HG03060 (cell line): ENCODE data around the gene CLK2.
A peak's percentile ranks its signal among the peaks of the same experiment; 100 is the strongest.

ENCODE experiments used
- ATAC-seq: cut with Tn5 transposase; IDR thresholded peaks from one replicate; pipeline ENCODE4 v1.9.1; 2021; ENCODE audit warnings: low read depth, moderate number of reproducible peaks; ENCODE audit not compliant: unreplicated experiment

The CLK2 gene

GRCh38 chr1:155273343-155274245 lies at the start of gene CLK2:
CLK2 (minus strand) TSS chr1:155273504; CDS start chr1:155270977, 2,527 bp downstream.
- no peak for ATAC-seq

- ATAC-seq, result no peak
Observed at GRCh38 chr1:155322571-155322952, 49.3 kb upstream of the CLK2 start.

- no peak for ATAC-seq
Observed at GRCh38 chr1:155321639-155322503, 48.6 kb upstream of the CLK2 start.

DNA sequence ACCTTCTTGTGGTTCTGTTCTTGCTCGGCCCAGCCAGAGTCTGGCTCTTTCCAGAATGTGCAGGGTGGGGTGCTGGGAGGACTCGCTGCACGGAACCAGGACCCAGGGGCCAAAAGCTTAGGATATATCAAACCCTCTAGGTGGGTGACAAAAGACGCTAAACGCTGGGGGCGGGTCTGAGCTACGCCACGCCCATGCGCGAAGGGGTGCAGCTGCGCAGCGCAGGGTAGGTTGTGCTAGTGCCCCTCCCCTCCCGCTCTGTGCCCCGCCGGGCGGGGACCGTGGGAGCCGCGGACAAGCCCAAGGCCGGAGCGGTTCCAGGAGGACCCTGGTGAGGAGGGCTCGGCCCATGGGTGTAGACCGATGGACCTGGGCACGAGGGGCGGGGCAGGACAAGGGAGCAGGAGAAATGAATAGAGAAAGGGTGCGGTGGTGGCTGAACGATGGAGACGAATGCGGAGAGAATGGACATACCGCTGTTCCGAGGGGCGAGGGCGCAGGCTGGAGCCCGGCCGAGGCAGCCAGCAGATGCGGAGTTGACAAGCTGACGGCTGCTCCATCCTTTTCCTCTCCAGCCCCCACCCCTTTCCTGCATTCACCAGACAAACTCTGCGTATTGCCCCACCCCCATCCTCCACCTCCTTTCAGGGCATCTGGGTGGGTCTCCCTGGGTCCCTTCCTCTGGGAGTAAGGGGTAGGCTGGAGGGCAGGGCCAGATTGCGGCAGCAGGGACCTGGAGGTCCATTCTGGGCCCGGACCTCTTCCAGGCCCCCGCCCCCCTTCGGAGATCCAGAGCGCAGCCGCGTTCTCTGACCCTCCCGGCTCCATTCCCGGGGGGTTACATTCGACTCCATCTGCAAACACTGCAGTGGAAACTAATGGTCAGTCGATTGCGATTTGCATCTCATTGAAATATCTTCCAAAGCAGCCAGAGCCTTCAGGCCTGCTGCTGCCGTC lies 47.6 kb upstream of the CLK2 start, which contains the start of gene RUSC1:
Gene RUSC1 (plus strand): TSS at position 234 of the 957 bp plus-strand sequence. CDS start 880 bp downstream, outside the sequence.
- ATAC-seq, result no peak

DNA sequence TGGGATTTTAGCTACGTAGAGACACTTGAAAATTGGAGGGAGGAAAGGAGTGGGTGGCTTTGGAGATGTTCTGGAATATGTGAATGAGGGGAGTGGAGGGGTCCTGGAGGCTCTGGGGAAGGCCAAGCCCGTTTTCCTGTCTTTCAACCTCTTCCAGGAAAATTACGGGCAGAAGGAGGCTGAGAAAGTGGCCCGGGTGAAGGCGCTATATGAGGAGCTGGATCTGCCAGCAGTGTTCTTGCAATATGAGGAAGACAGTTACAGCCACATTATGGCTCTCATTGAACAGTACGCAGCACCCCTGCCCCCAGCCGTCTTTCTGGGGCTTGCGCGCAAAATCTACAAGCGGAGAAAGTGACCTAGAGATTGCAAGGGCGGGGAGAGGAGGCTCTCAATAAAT lies 46.9 kb upstream of the CLK2 start:
- no peak for ATAC-seq

- no peak for ATAC-seq
Observed at GRCh38 chr1:155319536-155319935, 46.2 kb upstream of the CLK2 start.

DNA sequence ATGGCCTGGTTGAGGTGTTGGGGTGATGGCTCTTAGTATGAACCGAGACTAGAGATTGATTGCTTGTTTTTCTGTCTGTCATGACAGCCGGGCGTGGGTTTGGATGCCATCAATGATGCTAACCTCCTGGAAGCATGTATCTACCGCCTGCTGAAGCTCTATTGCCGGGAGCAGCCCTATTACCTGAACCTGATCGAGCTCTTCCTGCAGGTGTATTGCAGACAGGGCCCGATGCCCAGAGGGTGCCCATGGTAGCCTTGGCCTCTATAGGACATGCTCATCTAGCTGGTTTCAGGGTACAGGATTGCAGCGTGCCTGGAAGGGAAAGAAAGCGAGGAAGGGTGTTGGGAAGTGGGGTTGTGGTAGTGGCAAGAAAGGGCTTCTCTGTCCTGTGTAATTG lies 44.8 kb upstream of the CLK2 start:
- ATAC-seq, result no peak

GRCh38 chr1:155316922-155317321 lies 43.6 kb upstream of the CLK2 start:
- no peak for ATAC-seq

DNA sequence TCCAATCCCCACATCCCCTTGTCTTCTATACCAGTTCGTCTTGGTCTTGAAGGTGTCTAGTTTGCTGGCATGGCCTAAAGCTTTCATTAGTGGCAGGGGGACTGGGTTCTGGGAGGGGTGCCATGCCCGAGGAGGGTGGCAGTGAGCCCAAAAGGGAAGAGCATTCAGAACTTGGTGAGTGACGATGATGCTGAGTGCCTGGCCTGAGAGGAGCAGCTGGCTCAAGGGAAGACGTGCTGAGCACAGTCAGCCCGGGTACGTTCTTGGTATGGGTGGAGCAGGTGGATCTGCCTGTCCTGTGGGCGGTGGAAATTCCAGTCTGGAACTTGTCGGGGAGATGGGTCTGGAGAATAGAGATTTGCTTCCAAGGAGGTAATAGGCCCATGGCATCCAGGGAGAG lies 40.0 kb upstream of the CLK2 start:
- ATAC-seq, result no peak

DNA sequence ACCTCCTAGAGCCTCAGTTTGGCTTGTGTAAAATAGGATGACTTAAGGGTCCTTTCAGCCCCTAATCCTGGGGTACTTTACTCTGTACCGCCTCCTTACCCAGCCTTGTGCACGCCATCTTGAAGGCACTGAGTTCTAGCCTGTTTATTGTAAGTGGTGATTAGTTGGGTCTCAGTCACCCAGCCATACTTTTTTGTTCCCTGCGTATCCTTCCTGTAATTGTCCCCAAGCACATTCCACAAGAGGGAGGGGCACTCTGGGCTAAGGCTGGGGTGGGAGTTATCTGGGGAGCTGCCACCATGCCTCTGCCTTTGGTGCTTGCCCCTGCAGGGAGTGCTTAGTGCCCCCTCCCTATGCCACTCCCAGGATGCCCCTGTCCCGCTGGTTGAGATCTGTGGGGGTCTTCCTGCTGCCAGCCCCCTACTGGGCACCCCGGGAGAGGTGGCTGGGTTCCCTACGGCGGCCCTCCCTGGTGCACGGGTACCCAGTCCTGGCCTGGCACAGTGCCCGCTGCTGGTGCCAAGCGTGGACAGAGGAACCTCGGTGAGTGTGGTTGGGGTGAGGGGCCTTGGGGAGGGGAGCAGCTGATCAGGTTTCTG lies 36.2 kb upstream of the CLK2 start:
- ATAC-seq, result no peak

- peak; percentile 89 for ATAC-seq
Observed at GRCh38 chr1:155308493-155309422, 35.5 kb upstream of the CLK2 start, which contains the start of gene FDPS. FDPS (plus strand) TSS chr1:155308866; CDS start chr1:155309790, 924 bp downstream.

DNA sequence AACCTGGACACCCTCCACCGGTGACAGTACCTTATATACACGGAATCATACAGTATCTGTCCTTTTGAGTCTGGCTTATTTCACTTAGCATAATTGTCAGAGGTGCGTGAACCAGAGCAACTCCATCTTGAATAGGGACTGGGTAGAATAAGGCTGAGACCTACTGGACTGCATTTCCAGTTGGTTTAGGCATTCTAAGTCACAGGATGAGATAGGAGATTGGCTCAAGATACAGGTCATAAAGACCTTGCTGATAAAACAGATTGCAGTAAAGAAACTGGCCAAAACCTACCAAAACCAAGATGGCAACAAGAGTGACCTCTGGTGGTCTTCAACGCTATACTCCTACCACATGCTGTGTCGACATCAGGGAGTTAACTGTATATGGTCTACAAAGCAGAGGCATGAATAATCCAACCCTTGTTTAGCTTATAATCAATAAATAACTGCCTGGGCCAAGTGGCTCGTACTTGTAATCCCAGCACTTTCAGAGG lies 34.0 kb upstream of the CLK2 start:
- ATAC-seq, result no peak

DNA sequence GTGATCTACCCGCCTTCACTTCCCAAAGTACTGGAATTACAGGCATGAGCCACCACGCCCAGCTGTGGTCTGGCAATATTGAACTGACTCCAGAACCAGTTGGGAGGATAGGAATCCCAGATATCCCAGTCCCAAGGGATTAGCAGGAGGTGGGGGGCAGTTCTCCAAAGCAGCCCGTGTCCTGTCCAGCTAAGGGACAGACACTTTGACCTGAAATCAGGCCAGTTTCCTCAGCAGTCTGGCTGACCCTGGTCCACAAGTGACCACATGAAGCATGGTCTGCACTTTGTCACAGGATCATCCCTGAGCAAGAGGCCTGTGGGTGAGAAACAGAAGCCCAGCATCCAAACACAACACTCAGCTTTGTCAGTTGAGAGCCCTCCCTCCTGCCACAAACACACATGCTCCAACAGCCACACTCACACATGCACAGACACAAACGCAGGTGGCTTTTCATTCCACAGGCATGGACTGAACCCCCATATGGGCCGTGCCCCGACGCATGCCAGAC lies 32.6 kb upstream of the CLK2 start:
- no peak for ATAC-seq

GRCh38 chr1:155304558-155305063 lies 31.3 kb upstream of the CLK2 start:
- ATAC-seq, result no peak

GRCh38 chr1:155301342-155301841 lies 28.1 kb upstream of the CLK2 start, which contains the start of gene PKLR:
PKLR (minus strand) TSS chr1:155301438; CDS start chr1:155301395, 43 bp downstream.
- no peak for ATAC-seq

DNA sequence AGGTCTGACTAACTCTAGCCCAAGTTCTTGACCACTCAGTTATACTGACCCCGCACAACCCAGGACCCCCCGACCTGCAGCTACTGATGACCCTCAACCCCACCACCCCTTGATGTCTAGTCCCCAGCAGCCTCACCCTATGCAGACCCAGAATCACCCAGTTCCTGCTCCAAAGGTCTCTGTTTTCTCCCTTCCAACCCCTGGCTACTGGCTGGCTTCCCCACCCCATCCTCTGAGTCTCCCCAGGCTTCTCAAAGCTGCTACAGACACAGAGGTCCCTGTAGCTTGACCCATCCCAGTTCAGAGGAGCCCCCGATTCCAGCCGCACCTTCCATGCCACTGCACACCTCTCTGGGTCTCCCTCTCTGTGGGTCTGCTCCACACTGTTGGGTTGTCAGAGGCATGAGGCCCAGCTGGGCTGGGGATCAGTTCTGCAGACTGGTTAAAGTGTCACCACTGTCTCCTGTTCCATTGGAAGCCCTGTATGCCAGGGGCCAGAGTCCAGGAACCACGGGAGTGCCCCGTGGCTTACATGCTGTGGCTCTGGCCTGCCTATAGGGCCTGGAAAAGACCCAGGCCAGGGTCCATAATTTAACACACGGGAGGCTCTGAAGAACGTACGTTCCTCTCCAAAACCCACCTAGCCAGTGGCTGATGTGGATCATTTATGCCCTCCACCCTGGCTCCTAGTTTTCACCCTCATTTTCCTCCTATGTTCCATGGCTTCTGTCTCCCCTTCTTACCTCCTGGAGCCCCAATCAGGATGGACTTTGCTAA lies 27.4 kb upstream of the CLK2 start:
- ATAC-seq, result no peak

GRCh38 chr1:155300024-155300423 lies 26.7 kb upstream of the CLK2 start:
- no peak for ATAC-seq
